PFSK-1 (cell line): Measurements from ENCODE around the gene PREX1.

ENCODE experiments used
- POLR2AphosphoS5 ChIP-seq: IDR thresholded peaks from 2 replicates; pipeline ENCODE4 v1.6.1; 2012; ENCODE audit warnings: low read depth, mild to moderate bottlenecking, control low read depth, low read length, moderate library complexity
- TF ChIP-seq, protein P1 (sequence below), 2 experiments: IDR thresholded peaks; 2 replicates each; pipeline versions ENCODE4 v1.6.1 to v1.8.0; 2011 to 2012; ENCODE audit warnings: low read depth in 2 of 2, low read length in 2 of 2, control low read depth in 1 of 2, inconsistent platforms in 1 of 2, mild to moderate bottlenecking in 1 of 2, moderate library complexity in 1 of 2; ENCODE audit not compliant: insufficient read depth in 1 of 2

DNA sequence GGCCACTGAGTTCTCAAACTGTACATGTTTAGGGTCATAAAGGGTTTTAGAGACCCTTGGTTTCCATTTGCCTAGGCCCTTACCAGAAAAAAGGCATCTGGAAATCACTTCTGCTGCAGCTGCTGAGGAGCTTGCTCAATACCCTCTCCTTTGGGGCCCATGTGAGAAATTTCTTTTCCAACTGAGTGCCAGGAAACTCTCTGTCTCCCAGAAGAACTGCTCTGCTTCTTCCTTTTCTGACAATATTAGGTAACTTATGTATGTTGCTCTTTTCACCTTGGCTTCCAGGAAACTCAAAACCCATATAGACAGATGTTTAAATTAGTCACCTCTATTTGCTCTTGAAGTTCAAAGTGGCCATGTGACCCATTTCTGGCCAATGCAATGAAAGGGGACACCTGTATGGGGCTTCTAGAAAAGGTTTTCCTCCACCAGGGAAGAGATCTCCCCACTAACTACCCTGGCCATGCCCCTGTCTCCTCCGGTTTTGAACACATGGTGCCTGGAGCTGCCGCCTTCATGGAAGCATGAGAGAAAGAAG is 121.6 kb downstream of the PREX1 start:
- TF ChIP-seq POLR2AphosphoS5: no peak
- TF ChIP-seq, protein P1, sequence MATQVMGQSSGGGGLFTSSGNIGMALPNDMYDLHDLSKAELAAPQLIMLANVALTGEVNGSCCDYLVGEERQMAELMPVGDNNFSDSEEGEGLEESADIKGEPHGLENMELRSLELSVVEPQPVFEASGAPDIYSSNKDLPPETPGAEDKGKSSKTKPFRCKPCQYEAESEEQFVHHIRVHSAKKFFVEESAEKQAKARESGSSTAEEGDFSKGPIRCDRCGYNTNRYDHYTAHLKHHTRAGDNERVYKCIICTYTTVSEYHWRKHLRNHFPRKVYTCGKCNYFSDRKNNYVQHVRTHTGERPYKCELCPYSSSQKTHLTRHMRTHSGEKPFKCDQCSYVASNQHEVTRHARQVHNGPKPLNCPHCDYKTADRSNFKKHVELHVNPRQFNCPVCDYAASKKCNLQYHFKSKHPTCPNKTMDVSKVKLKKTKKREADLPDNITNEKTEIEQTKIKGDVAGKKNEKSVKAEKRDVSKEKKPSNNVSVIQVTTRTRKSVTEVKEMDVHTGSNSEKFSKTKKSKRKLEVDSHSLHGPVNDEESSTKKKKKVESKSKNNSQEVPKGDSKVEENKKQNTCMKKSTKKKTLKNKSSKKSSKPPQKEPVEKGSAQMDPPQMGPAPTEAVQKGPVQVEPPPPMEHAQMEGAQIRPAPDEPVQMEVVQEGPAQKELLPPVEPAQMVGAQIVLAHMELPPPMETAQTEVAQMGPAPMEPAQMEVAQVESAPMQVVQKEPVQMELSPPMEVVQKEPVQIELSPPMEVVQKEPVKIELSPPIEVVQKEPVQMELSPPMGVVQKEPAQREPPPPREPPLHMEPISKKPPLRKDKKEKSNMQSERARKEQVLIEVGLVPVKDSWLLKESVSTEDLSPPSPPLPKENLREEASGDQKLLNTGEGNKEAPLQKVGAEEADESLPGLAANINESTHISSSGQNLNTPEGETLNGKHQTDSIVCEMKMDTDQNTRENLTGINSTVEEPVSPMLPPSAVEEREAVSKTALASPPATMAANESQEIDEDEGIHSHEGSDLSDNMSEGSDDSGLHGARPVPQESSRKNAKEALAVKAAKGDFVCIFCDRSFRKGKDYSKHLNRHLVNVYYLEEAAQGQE (IDR thresholded peaks at IDR 0.05; ENCODE audit: insufficient read depth in 1 of 2, low read depth in 2 of 2, low read length in 2 of 2): no peak
